Activated CD4-positive, alpha-beta memory T cell treated with anti-CD3 and anti-CD28 coated beads, Interleukin-2, amount 10 ng/mL, durations not matched to agents 7 days and 5 days (primary cell): ENCODE results near the gene ADAP1. TPM values are rescaled to one million over a fixed set of nuclear protein-coding genes. Genes with fewer than 3 reads are reported as not detected.
"Not testable (repeated sequence)": the region's sequence is repeated elsewhere in the genome, so short reads cannot be mapped to it uniquely, and the experiment has no call there.

Experiments used
- CTCF ChIA-PET: fragments of 350-600 bp; sonication (Branson Sonifier 250); formaldehyde crosslinking; loops from one replicate; lab custom pipeline; 2021; ENCODE audit warnings: antibody characterized with exemption, inconsistent platforms; lab: Charles Lee
- POLR2A ChIA-PET: fragments of 350-600 bp; sonication (Branson Sonifier 250); formaldehyde crosslinking; loops from one replicate; lab custom pipeline; 2021; ENCODE audit warnings: antibody characterized with exemption; lab: Charles Lee
- DNase-seq: peaks from one replicate; pipeline ENCODE4 v3.0.0-alpha.2; 2020
- H3K27ac Mint-ChIP-seq: one replicate; pipeline ENCODE4 v1.8.0; 2021; ENCODE audit warnings: mild to moderate bottlenecking, mixed read lengths
- H3K27me3 Mint-ChIP-seq: one replicate; pipeline ENCODE4 v1.8.0; 2021; ENCODE audit warnings: mixed read lengths
- H3K36me3 Mint-ChIP-seq: one replicate; pipeline ENCODE4 v1.8.0; 2021; ENCODE audit warnings: low read depth, mixed read lengths
- H3K4me1 Mint-ChIP-seq: one replicate; pipeline ENCODE4 v1.8.0; 2021; ENCODE audit warnings: mixed read lengths
- H3K4me3 Mint-ChIP-seq: one replicate; pipeline ENCODE4 v1.8.0; 2021; ENCODE audit warnings: mild to moderate bottlenecking, mixed read lengths
- H3K9me3 Mint-ChIP-seq: one replicate; pipeline ENCODE4 v1.8.0; 2021; ENCODE audit warnings: mixed read lengths
- total RNA-seq, 2 experiments: library from RNA; stranded (reverse); gene quantifications; one replicate each; pipeline ENCODE4 v1.2.3, GENCODE V29; 2021

Gene ADAP1
- 10 to 100 TPM; 11.1 to 13.0 TPM for total RNA-seq

GRCh38 chr7:954330-955238 lies at the start of gene ADAP1:
TSS of gene ADAP1 (minus strand) at chr7:954680. CDS start at chr7:954477, 203 bp downstream.
- peak within 1 kb of the TSS; percentile 54 for H3K4me3 Mint-ChIP-seq
- POLR2A ChIA-PET = interaction anchor here (1.1 to 1.5 kb wide), 6 partner anchors 13 to 45 kb away, joined by 3 to 9 read pairs (median 4); partner anchors contain the start of gene COX19
- peaks cover 16% of the 10 kb centered on the region for H3K27me3 Mint-ChIP-seq
- no peaks in the 10 kb centered on the region for H3K36me3 Mint-ChIP-seq
- peaks cover 13% of the 10 kb centered on the region for H3K4me1 Mint-ChIP-seq
- no peak within 1 kb of the TSS for H3K27ac Mint-ChIP-seq
- DNase-seq = peak; percentile 60
- H3K9me3 Mint-ChIP-seq = no peaks in the 10 kb centered on the region
- CTCF ChIA-PET = interaction anchor here (0.6 to 1.0 kb wide), 2 partner anchors 44 to 46 kb away, joined by 4 read pairs; no protein-coding TSS in a partner anchor

GRCh38 chr7:1002445-1002844 lies 48.0 kb upstream of the ADAP1 start:
- H3K9me3 Mint-ChIP-seq, POLR2A ChIA-PET, H3K27ac Mint-ChIP-seq, H3K27me3 Mint-ChIP-seq, H3K4me3 Mint-ChIP-seq, DNase-seq, H3K36me3 Mint-ChIP-seq, H3K4me1 Mint-ChIP-seq, CTCF ChIA-PET: not testable (repeated sequence)

- CTCF ChIA-PET, DNase-seq, H3K4me3 Mint-ChIP-seq, H3K36me3 Mint-ChIP-seq, POLR2A ChIA-PET, H3K27ac Mint-ChIP-seq, H3K27me3 Mint-ChIP-seq, H3K4me1 Mint-ChIP-seq, H3K9me3 Mint-ChIP-seq: not testable (repeated sequence)
These were observed 47.5 kb upstream of the ADAP1 start for GRCh38 chr7:1002026-1002425.

GRCh38 chr7:1001069-1001770 lies 46.7 kb upstream of the ADAP1 start:
- H3K4me1 Mint-ChIP-seq, DNase-seq, H3K4me3 Mint-ChIP-seq, CTCF ChIA-PET, POLR2A ChIA-PET, H3K9me3 Mint-ChIP-seq, H3K27me3 Mint-ChIP-seq, H3K36me3 Mint-ChIP-seq, H3K27ac Mint-ChIP-seq: not testable (repeated sequence)

GRCh38 chr7:999941-1000935 lies 45.8 kb upstream of the ADAP1 start:
- H3K9me3 Mint-ChIP-seq = no peaks in the 10 kb centered on the region
- no peaks in the 10 kb centered on the region for H3K36me3 Mint-ChIP-seq
- no peak overlapping the region for H3K27ac Mint-ChIP-seq
- H3K4me1 Mint-ChIP-seq = no peaks in the 10 kb centered on the region
- no peak for DNase-seq
- H3K27me3 Mint-ChIP-seq = no peaks in the 10 kb centered on the region
- ChIA-PET POLR2A (no interaction called here), CTCF (no interaction called here)
- no peak overlapping the region for H3K4me3 Mint-ChIP-seq

GRCh38 chr7:999149-999879 lies 44.8 kb upstream of the ADAP1 start:
- CTCF ChIA-PET = interaction anchor here (1.8 kb wide), 1 partner anchor 67 kb away, joined by 6 read pairs; no protein-coding TSS in a partner anchor

GRCh38 chr7:997404-998395 lies 43.2 kb upstream of the ADAP1 start:
- ChIA-PET POLR2A (no interaction called here), CTCF (interaction anchor here (1.8 to 7.3 kb wide), 2 partner anchors 65 to 68 kb away, joined by 6 to 270 read pairs; no protein-coding TSS in a partner anchor)
- DNase-seq = no peak
- no peaks in the 10 kb centered on the region for H3K36me3 Mint-ChIP-seq
- H3K27me3 Mint-ChIP-seq = no peaks in the 10 kb centered on the region
- H3K4me3 Mint-ChIP-seq = no peak overlapping the region
- no peaks in the 10 kb centered on the region for H3K9me3 Mint-ChIP-seq
- H3K4me1 Mint-ChIP-seq = peaks cover 3% of the 10 kb centered on the region
- no peak overlapping the region for H3K27ac Mint-ChIP-seq

More at GRCh38 chr7:999149-999879, 44.8 kb upstream of the ADAP1 start:
- Mint-ChIP-seq H3K27me3 (no peaks in the 10 kb centered on the region), H3K4me1 (no peaks in the 10 kb centered on the region), H3K4me3 (no peak overlapping the region), H3K27ac (no peak overlapping the region), H3K9me3 (no peaks in the 10 kb centered on the region), H3K36me3 (no peaks in the 10 kb centered on the region)
- DNase-seq = no peak
- POLR2A ChIA-PET = no interaction called here

GRCh38 chr7:996079-996872 lies 41.8 kb upstream of the ADAP1 start:
- POLR2A ChIA-PET = interaction anchor here (3.9 kb wide), 1 partner anchor 69 kb away, joined by 28 read pairs; no protein-coding TSS in a partner anchor
- no peak for DNase-seq
- Mint-ChIP-seq H3K27ac (no peak overlapping the region), H3K4me1 (peaks cover 3% of the 10 kb centered on the region), H3K9me3 (no peaks in the 10 kb centered on the region), H3K27me3 (no peaks in the 10 kb centered on the region), H3K4me3 (no peak overlapping the region), H3K36me3 (no peaks in the 10 kb centered on the region)
- CTCF ChIA-PET = interaction anchor here (7.3 kb wide), 1 partner anchor 66 kb away, joined by 270 read pairs; no protein-coding TSS in a partner anchor

GRCh38 chr7:995571-995970 lies 41.1 kb upstream of the ADAP1 start:
- CTCF ChIA-PET = interaction anchor here (4.0 to 7.3 kb wide), 2 partner anchors 67 to 180 kb away, joined by 37 to 270 read pairs; no protein-coding TSS in a partner anchor
- no peaks in the 10 kb centered on the region for H3K9me3 Mint-ChIP-seq
- H3K36me3 Mint-ChIP-seq = no peaks in the 10 kb centered on the region
- H3K27me3 Mint-ChIP-seq = no peaks in the 10 kb centered on the region
- POLR2A ChIA-PET = interaction anchor here (3.9 kb wide), 1 partner anchor 70 kb away, joined by 28 read pairs; no protein-coding TSS in a partner anchor
- H3K4me3 Mint-ChIP-seq = no peak overlapping the region
- no peak overlapping the region for H3K27ac Mint-ChIP-seq
- DNase-seq = no peak
- H3K4me1 Mint-ChIP-seq = peaks cover 3% of the 10 kb centered on the region

GRCh38 chr7:994592-995308 lies 40.3 kb upstream of the ADAP1 start:
- ChIA-PET CTCF (interaction anchor here (1.0 to 7.3 kb wide), 10 partner anchors 14 to 181 kb away, joined by 3 to 270 read pairs (median 10); partner anchors contain the start of genes COX19 and GPR146), POLR2A (interaction anchor here (3.9 kb wide), 1 partner anchor 71 kb away, joined by 28 read pairs; no protein-coding TSS in a partner anchor)
- Mint-ChIP-seq H3K27me3 (no peaks in the 10 kb centered on the region), H3K9me3 (no peaks in the 10 kb centered on the region), H3K4me3 (no peak overlapping the region), H3K27ac (no peak overlapping the region), H3K4me1 (peaks cover 3% of the 10 kb centered on the region), H3K36me3 (no peaks in the 10 kb centered on the region)
- DNase-seq = no peak
